K562 (cell line): ENCODE measurements around the gene TOM1L1. TPM values are rescaled to one million over a fixed set of nuclear protein-coding genes. Genes with fewer than 3 reads are reported as not detected.

Source experiments
- SIX5 ChIP-seq, 2 experiments: IDR thresholded peaks; 2 replicates each; pipeline ENCODE4 v1.6.1; 2011; ENCODE audit warnings: low read length in 2 of 2, borderline replicate concordance in 1 of 2, low read depth in 1 of 2, mild to moderate bottlenecking in 1 of 2, moderate library complexity in 1 of 2; ENCODE audit not compliant: insufficient read depth in 1 of 2
- TAL1 ChIP-seq: fragments of 450-650 bp; IDR thresholded peaks from 2 replicates; pipeline ENCODE4 v1.6.1; 2016; ENCODE audit warnings: mild to moderate bottlenecking
- TBP ChIP-seq: optimal IDR thresholded peaks from 2 replicates; pipeline ENCODE3; 2011; ENCODE audit warnings: low read depth, low read length, improper control_type of control experiment
- TEAD4 ChIP-seq, 2 experiments: sonication (generic) in 1 of 2; formaldehyde crosslinking in 1 of 2; IDR thresholded peaks; 2 replicates each; pipeline versions ENCODE4 v1.6.1 to v1.8.0; 2012 to 2022; ENCODE audit warnings: borderline replicate concordance in 1 of 2, inconsistent platforms in 1 of 2, low read length in 1 of 2, mild to moderate bottlenecking in 1 of 2, missing genetic modification reagents in 1 of 2
- polyA plus RNA-seq, 8 experiments: library from polyadenylated mRNA; depleted of rRNA in 4 of 8; stranded (reverse) in 5 of 8; unstranded in 3 of 8; fragments of >200 nt; fragmentation: Nextera tagmentation in 2 of 8; fragmentation: Illumina TruSeq in 1 of 8; extraction: Ambion mirVana in 2 of 8; extraction: Trizol in 1 of 8; gene quantifications; 2 replicates each; pipeline versions ENCODE4 v1.2.1 to v1.2.3, GENCODE V29; 2011 to 2014; ENCODE audit warnings: inconsistent platforms in 1 of 8, missing spikeins in 1 of 8
- total RNA-seq, 7 experiments: library from RNA; depleted of rRNA in 6 of 7; stranded (reverse); fragments of >200 nt in 6 of 7; fragmentation: Illumina TruSeq in 2 of 7; extraction: Trizol in 2 of 7; gene quantifications; 2 replicates each; pipeline versions ENCODE4 v1.2.1 to v1.2.3, GENCODE V29; 2011 to 2021; ENCODE audit warnings: low replicate concordance in 1 of 7
- TF ChIP-seq, protein P1 (sequence below): IDR thresholded peaks from 2 replicates; pipeline ENCODE4 v1.6.1; 2011; ENCODE audit warnings: borderline replicate concordance, low read depth, mild to moderate bottlenecking, moderate library complexity, low read length; ENCODE audit not compliant: insufficient read depth, poor library complexity, severe bottlenecking
- TF ChIP-seq, protein P2 (sequence below): fragments of 450-650 bp; IDR thresholded peaks from 2 replicates; pipeline ENCODE4 v1.6.1; 2018; ENCODE audit not compliant: partially characterized antibody
- TF ChIP-seq, protein P3 (sequence below): fragments of 450-650 bp; formaldehyde crosslinking; IDR thresholded peaks from 2 replicates; pipeline ENCODE4 v1.4.0; 2022; ENCODE audit warnings: mild to moderate bottlenecking, moderate library complexity

The TOM1L1 gene
- total and polyA plus RNA-seq, 9 of the 15 experiments (the other 6 are each of a cell fraction or from before 2014, with no cell fraction given): 21.3 to 74.3 (median 31.0) TPM

DNA sequence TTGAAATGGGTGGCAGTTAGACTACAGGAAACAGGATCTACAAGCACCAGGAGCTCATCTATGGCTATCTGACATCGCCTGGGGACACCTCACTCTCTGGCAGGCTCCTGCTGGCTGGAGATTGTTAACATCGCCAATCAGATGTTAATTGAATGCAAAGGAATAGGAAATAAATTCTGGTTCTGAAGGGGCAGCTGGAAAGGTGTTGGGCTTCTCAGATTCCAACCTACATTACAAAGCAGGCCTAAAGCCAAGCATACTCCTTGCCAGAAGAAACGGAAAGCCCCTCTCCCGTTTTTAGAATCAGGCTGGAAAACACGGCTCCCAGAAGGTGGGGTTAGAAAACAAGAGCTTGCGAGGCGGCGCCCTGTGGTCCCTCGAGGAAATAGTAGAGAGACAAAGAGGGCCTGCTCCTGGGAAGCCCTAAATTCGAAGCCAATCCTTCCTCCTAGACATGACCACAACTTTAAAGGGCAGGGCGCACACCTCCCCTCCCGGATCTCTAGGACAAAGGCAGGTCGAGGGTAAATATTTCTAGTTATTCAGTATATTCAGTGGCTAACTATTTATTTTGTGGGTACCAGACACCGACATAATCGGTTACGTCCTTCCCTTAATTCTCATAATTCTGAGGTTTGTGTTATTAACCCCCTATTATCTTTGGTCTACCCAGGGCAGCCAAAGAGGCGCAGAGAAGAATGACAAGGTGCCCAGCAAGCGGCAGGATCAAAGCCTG lies 763 bp upstream of the TOM1L1 start (continued):
- TF ChIP-seq, protein P1, sequence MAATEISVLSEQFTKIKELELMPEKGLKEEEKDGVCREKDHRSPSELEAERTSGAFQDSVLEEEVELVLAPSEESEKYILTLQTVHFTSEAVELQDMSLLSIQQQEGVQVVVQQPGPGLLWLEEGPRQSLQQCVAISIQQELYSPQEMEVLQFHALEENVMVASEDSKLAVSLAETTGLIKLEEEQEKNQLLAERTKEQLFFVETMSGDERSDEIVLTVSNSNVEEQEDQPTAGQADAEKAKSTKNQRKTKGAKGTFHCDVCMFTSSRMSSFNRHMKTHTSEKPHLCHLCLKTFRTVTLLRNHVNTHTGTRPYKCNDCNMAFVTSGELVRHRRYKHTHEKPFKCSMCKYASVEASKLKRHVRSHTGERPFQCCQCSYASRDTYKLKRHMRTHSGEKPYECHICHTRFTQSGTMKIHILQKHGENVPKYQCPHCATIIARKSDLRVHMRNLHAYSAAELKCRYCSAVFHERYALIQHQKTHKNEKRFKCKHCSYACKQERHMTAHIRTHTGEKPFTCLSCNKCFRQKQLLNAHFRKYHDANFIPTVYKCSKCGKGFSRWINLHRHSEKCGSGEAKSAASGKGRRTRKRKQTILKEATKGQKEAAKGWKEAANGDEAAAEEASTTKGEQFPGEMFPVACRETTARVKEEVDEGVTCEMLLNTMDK: peak; percentile 11
- TF ChIP-seq, protein P2, sequence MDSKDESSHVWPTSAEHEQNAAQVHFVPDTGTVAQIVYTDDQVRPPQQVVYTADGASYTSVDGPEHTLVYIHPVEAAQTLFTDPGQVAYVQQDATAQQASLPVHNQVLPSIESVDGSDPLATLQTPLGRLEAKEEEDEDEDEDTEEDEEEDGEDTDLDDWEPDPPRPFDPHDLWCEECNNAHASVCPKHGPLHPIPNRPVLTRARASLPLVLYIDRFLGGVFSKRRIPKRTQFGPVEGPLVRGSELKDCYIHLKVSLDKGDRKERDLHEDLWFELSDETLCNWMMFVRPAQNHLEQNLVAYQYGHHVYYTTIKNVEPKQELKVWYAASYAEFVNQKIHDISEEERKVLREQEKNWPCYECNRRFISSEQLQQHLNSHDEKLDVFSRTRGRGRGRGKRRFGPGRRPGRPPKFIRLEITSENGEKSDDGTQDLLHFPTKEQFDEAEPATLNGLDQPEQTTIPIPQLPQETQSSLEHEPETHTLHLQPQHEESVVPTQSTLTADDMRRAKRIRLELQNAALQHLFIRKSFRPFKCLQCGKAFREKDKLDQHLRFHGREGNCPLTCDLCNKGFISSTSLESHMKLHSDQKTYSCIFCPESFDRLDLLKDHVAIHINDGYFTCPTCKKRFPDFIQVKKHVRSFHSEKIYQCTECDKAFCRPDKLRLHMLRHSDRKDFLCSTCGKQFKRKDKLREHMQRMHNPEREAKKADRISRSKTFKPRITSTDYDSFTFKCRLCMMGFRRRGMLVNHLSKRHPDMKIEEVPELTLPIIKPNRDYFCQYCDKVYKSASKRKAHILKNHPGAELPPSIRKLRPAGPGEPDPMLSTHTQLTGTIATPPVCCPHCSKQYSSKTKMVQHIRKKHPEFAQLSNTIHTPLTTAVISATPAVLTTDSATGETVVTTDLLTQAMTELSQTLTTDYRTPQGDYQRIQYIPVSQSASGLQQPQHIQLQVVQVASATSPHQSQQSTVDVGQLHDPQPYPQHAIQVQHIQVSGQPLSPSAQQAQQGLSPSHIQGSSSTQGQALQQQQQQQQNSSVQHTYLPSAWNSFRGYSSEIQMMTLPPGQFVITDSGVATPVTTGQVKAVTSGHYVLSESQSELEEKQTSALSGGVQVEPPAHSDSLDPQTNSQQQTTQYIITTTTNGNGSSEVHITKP: peak; percentile 60
- TF ChIP-seq TBP (peak; percentile 9), TEAD4 (IDR thresholded peaks at IDR 0.05; ENCODE audit: low read length) (0 out of 2 replicates have a peak, but pooled peaks have one; percentile 22), TEAD4 (CRISPR knock-in tag; IDR thresholded peaks at IDR 0.05; ENCODE audit: borderline replicate concordance) (no peak), SIX5 (IDR thresholded peaks at IDR 0.05; ENCODE audit: borderline replicate concordance in 1 of 2, insufficient read depth in 1 of 2, low read depth in 1 of 2, low read length in 2 of 2) (no peak), TAL1 (peak; percentile 38; the same call in 1 of the 2 replicates)
- TF ChIP-seq, protein P3, sequence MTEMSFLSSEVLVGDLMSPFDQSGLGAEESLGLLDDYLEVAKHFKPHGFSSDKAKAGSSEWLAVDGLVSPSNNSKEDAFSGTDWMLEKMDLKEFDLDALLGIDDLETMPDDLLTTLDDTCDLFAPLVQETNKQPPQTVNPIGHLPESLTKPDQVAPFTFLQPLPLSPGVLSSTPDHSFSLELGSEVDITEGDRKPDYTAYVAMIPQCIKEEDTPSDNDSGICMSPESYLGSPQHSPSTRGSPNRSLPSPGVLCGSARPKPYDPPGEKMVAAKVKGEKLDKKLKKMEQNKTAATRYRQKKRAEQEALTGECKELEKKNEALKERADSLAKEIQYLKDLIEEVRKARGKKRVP (CRISPR knock-in tag): no peak
- TF ChIP-seq, all 486 proteins: peak for 10
